ENCODE data around the gene PCGF2.

- TF ChIP-seq POLR2A (IDR thresholded peaks at IDR 0.05; ENCODE audit: low read depth, low read length) (no peak), POLR2AphosphoS5 (IDR thresholded peaks at IDR 0.05; ENCODE audit: low read depth, low read length) (no peak), TAF1 (IDR thresholded peaks at IDR 0.05; ENCODE audit: low read depth, low read length) (no peak), SPI1 (IDR thresholded peaks at IDR 0.05; ENCODE audit: low read depth, low read length) (no peak), PAX5 (IDR thresholded peaks at IDR 0.05; ENCODE audit: insufficient read depth, low read length, severe bottlenecking) (no peak)
Measured at GRCh38 chr17:38791162-38791561, 43.0 kb upstream of the PCGF2 start.

Data from GM12891 (cell line).